Stimulated activated CD4-positive, alpha-beta T cell treated with anti-CD3 and anti-CD28 coated beads, TNF-alpha, amount 100 ng/mL, for 48 hours (primary cell): ENCODE measurements around the gene AFAP1L2.

Source experiments
- DNase-seq, 3 donors: peaks; one replicate each; pipeline ENCODE4 v3.0.0-alpha.2; 2020; ENCODE audit warnings: low read depth in 3 of 3

AFAP1L2 gene

DNA sequence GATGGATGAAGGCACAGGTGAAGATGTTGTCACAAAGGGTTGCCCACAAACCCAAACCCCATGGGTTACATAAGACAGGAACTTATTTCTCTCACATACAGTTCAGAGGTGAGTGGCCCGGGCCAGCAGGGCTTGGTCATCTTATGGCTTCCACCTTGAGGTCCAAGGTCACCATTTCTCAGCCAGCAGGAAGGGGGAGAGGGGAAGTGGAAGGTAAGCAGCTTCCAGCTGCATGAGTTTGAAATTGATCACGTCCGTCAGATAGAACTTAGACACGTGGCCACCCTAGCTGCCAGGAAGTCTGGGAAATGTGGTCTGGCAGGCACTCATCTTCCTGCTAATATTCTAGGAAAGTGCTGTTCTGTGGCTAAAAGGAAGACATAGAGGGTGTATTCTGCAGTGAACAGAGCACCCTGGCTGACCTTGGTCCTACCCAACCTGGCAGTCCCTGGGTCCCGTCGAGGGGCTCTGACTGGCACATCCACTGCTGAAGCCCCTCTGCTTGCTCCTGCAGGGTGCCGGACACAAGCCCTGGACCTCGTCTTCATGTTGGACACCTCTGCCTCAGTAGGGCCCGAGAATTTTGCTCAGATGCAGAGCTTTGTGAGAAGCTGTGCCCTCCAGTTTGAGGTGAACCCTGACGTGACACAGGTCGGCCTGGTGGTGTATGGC is 115.7 kb downstream of the AFAP1L2 start:
- DNase-seq, result no peak

- no peak for DNase-seq
Observed at GRCh38 chr10:114286921-114287320, 117.4 kb downstream of the AFAP1L2 start.

DNA sequence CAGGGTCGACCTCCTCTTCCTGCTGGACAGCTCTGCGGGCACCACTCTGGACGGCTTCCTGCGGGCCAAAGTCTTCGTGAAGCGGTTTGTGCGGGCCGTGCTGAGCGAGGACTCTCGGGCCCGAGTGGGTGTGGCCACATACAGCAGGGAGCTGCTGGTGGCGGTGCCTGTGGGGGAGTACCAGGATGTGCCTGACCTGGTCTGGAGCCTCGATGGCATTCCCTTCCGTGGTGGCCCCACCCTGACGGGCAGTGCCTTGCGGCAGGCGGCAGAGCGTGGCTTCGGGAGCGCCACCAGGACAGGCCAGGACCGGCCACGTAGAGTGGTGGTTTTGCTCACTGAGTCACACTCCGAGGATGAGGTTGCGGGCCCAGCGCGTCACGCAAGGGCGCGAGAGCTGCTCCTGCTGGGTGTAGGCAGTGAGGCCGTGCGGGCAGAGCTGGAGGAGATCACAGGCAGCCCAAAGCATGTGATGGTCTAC is 118.3 kb downstream of the AFAP1L2 start:
- DNase-seq, result no peak

GRCh38 chr10:114284346-114285071 is 119.8 kb downstream of the AFAP1L2 start:
- no peak for DNase-seq

- DNase-seq, result no peak
Observed at GRCh38 chr10:114283535-114284234, 120.6 kb downstream of the AFAP1L2 start.

- no peak for DNase-seq
Observed at GRCh38 chr10:114283091-114283490, 121.2 kb downstream of the AFAP1L2 start.

- DNase-seq, result no peak
Observed at GRCh38 chr10:114282526-114282925, 121.8 kb downstream of the AFAP1L2 start.

- no peak for DNase-seq
Observed at GRCh38 chr10:114281461-114281860, 122.8 kb downstream of the AFAP1L2 start.

DNA sequence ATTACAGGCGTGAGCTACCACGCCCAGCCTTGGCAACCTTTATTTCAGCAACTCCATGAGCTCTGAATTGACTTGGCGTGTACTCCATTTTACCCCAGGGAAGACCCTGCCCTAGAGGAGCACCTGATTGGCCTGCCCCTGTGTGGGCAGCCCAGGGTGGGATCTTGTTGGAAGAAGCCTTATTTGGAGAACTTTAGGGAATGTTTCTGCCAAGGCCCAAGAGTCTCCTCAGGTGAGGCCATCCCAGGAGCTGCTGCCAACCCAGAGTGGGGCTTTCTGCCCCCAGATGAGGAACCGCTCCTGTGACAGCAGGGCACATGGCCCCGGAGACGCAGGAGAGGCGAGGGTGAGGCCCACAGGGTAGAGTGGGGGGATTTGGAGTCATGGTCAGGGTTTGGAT is 123.3 kb downstream of the AFAP1L2 start:
- DNase-seq, result no peak

GRCh38 chr10:114279901-114280644 is 124.2 kb downstream of the AFAP1L2 start:
- no peak for DNase-seq

DNA sequence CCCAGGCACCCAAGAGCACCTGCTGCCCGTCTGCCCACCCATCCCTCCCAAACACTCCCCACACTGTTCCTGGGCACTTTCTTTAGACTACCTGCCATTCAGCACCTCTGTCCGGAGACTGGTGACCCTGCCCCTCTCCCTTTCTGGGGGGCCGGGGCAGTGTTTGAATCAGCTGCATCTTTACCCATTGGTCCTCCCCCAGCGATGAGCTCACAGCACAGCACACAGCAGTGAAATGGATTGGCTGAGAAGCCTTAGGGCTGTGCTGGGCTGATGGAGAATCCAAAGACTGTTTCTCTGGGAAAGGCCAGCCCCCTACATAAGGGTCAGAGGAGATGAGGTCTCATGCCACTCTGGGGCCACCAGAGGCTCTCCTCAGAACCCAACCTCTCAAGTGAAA is 125.0 kb downstream of the AFAP1L2 start:
- no peak for DNase-seq

DNA sequence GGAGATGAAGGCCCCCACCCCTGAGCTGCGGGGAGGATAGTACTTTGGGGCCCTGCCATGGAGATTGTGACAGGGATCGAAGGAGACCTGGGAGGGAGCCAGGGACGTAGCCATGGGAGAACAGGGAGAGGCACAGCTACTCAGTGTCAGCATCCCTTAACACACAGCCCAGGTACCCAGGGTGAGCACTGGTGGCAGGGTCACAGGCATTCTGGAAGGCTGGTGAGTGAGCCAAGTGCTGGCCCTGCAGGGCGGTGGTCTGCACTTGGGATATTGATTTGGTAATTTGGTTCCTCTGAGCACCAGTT is 125.5 kb downstream of the AFAP1L2 start:
- DNase-seq, result no peak

DNA sequence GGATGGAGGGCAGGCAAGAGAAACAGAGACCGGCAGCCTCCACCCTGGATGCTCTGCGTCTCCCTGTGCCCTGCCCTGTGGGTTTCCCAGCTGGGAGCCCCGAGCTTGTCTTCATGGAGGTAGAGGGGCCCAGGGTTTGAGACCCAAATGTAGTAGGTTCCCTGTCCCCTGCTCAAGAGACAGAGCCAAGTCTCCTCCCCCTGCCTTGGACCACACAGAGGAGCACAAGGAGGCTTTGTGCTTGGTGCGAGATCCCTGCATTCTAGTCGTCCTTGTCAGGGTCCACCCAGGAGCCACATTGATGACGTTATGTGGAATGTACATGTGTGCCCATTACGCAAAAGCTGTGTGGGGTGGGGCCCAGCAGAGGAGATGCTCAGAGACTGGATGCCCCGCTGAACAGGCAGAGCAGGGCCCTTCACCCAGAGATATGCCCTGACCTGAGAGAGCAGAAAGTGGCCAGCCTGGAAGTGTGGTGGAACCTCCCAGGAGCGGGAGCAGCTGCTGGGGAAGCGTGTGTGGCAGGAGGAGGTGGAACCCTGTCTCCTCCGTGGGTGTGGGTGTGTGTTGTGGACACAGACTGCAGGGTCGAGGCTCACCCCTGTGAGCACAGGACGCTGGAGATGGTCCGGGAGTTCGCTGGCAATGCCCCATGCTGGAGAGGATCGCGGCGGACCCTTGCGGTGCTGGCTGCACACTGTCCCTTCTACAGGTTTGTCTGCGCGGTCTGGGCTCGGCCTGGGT is 126.0 kb downstream of the AFAP1L2 start:
- DNase-seq, result no peak

GRCh38 chr10:114276671-114277070 is 127.6 kb downstream of the AFAP1L2 start:
- DNase-seq, result no peak

- no peak for DNase-seq
Observed at GRCh38 chr10:114276066-114276465, 128.2 kb downstream of the AFAP1L2 start.

DNA sequence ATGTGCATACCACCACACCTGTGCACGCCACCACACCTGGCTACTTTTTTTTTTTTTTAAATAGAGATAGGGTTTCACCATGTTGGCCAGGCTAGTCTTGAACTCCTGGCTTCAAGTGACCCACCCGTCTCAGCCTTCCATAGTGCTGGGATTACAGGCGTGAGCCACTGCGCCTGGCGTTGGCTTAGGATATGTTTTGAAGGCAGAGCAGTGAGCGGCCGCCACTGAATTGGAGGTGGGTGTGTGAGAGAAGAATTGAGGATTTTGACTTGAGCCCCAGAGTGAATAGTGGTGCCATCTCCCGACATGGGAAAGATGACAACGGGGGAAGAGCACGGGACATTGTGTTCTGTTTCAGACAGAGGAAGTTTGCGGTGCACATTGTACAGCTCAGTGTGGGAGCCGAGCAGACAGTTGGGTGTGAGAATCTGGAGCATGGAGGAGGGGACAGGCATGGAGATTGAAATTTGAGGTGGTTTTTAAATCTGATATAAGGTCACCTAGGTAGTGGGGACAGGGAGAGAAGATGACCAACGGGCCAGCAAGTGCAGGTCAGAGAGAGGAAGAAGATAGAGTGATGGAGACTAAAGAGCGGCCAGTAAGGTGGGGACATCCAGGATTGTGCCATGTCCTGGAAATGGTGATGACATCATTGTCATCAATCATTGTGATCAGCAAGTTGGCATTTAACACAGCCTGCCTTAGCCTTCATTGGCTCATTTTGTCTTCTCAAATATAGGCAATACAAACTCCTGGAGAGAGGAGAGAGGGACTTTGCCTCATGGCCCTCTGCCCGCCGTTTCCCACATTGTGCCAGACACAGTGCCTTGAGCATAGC is 129.5 kb downstream of the AFAP1L2 start:
- DNase-seq, result no peak

- no peak for DNase-seq
Observed at GRCh38 chr10:114273910-114274309, 130.4 kb downstream of the AFAP1L2 start.

GRCh38 chr10:114272696-114273095 is 131.6 kb downstream of the AFAP1L2 start:
- no peak for DNase-seq

DNA sequence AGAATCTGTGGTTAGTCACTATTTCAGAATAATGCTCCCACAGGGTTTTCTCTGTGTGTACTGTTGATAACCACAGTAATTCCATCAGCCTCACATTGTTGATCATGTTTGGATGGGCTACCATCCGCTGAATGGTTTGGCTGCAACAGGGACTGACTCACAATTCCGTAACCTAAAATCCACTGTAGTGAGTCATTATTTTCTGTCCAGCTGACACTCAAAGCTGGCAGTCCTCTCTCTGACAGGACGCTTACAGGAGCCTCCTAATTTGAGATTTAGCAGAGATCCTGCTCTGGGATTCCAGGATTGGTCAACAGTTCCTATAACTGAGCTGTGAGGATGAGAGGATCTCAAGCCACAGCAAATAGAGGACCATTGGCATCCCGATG is 132.5 kb downstream of the AFAP1L2 start:
- no peak for DNase-seq

DNA sequence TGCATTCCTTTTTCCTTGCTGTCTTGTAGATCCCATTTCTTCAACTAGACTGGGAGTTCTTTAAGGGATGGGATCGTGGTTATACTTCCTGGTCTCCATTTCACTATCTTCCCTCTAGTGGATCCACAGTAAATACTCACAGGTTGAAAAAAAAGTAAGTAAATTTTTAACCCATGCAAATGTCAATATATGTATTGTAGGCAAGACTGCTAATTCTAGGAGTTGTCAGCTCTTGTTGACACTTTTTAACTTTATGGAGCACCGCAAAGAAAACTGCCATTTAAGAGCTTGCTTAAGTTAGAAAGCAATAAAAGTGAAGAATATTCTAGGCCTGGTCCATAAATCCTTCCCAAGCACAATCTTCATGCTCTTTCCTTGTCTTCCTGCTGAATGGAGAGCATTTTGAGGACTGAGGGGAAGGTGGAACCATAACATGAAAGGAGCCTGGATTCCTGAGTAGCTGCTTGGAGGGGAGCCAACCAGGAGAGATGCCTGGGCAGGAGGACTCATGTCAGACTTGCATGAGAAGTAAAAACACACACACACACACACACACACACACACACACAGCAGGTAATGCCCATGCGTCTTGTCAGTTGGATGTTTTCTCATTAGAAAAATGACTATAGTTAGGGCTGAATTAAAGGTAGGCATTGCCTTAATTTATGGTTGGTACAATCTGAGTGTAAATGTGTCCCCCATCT is 133.1 kb downstream of the AFAP1L2 start:
- no peak for DNase-seq
